Mesenchymal stem cell (in vitro differentiated cells and primary cell): ENCODE data around the gene CTBS.
A peak's percentile ranks its signal among the peaks of the same experiment; 100 is the strongest.

Experiments
- DNase-seq: peaks from one replicate; pipeline ENCODE4 v3.0.0-alpha.2; 2013
- H2AFZ ChIP-seq: one replicate; pipeline ENCODE4 v1.6.1; 2013; ENCODE audit warnings: low read depth, mild to moderate bottlenecking, control low read depth, inconsistent platforms, low read length, moderate library complexity
- H2AK5ac ChIP-seq: 2 replicates; pipeline ENCODE4 v1.6.1; 2013; ENCODE audit warnings: low read length, moderate library complexity, mild to moderate bottlenecking, inconsistent platforms; ENCODE audit not compliant: severe bottlenecking
- H2BK120ac ChIP-seq: one replicate; pipeline ENCODE4 v1.6.1; 2013; ENCODE audit warnings: low read depth, mild to moderate bottlenecking, inconsistent platforms, low read length, moderate library complexity
- H2BK12ac ChIP-seq, 2 experiments: one replicate each; pipeline ENCODE4 v1.6.1; 2013; ENCODE audit warnings: inconsistent platforms in 2 of 2, low read length in 2 of 2, mild to moderate bottlenecking in 2 of 2, moderate library complexity in 2 of 2, control low read depth in 1 of 2
- H2BK15ac ChIP-seq: one replicate; pipeline ENCODE4 v1.6.1; 2013; ENCODE audit warnings: mild to moderate bottlenecking, low read depth, inconsistent platforms; ENCODE audit not compliant: poor library complexity, severe bottlenecking
- H2BK5ac ChIP-seq: 2 replicates; pipeline ENCODE4 v1.6.1; 2013; ENCODE audit warnings: low read depth, mild to moderate bottlenecking, low read length, control low read depth, inconsistent platforms; ENCODE audit not compliant: poor library complexity, severe bottlenecking
- H3K14ac ChIP-seq, 2 experiments: one replicate each; pipeline ENCODE4 v1.6.1; 2013; ENCODE audit warnings: inconsistent platforms in 2 of 2, low read length in 2 of 2, control low read depth in 1 of 2, mild to moderate bottlenecking in 1 of 2, moderate library complexity in 1 of 2
- H3K18ac ChIP-seq, 2 experiments: one replicate each; pipeline ENCODE4 v1.6.1; 2013; ENCODE audit warnings: inconsistent platforms in 2 of 2, low read length in 2 of 2, control low read depth in 1 of 2, low read depth in 1 of 2, mild to moderate bottlenecking in 1 of 2
- H3K23ac ChIP-seq, 2 experiments: one replicate each; pipeline ENCODE4 v1.6.1; 2013; ENCODE audit warnings: inconsistent platforms in 2 of 2, low read length in 2 of 2, mild to moderate bottlenecking in 2 of 2, moderate library complexity in 2 of 2, control low read depth in 1 of 2
- H3K27ac ChIP-seq: 2 replicates; pipeline ENCODE4 v1.5.1; 2013; ENCODE audit warnings: mild to moderate bottlenecking, moderate library complexity, low read length, control low read depth, inconsistent platforms; ENCODE audit not compliant: poor library complexity, severe bottlenecking
- H3K27me3 ChIP-seq, 2 experiments: 2 replicates each; pipeline versions ENCODE4 v1.6.1 to v1.7.0; 2013; ENCODE audit warnings: low read length in 2 of 2, mild to moderate bottlenecking in 2 of 2, moderate library complexity in 2 of 2, control low read depth in 1 of 2, inconsistent platforms in 1 of 2; ENCODE audit not compliant: control insufficient read depth in 1 of 2, insufficient read depth in 1 of 2
- H3K36me3 ChIP-seq, 2 experiments: 2 replicates each; pipeline versions ENCODE4 v1.6.1 to v1.7.0; 2013; ENCODE audit warnings: low read length in 2 of 2, control low read depth in 1 of 2, inconsistent platforms in 1 of 2, low read depth in 1 of 2, mild to moderate bottlenecking in 1 of 2; ENCODE audit not compliant: insufficient read depth in 2 of 2, control insufficient read depth in 1 of 2
- H3K4ac ChIP-seq, 2 experiments: one replicate each; pipeline ENCODE4 v1.6.1; 2013; ENCODE audit warnings: inconsistent platforms in 2 of 2, low read length in 2 of 2, mild to moderate bottlenecking in 2 of 2, moderate library complexity in 2 of 2, control low read depth in 1 of 2, low read depth in 1 of 2
- H3K4me1 ChIP-seq: 2 replicates; pipeline ENCODE4 v1.6.1; 2013; ENCODE audit warnings: low read depth, low read length, control low read depth; ENCODE audit not compliant: control insufficient read depth, insufficient read depth
- H3K4me2 ChIP-seq: 2 replicates; pipeline ENCODE4 v1.6.1; 2013; ENCODE audit warnings: low read length, mild to moderate bottlenecking, inconsistent platforms; ENCODE audit not compliant: poor library complexity, severe bottlenecking
- H3K4me3 ChIP-seq, 2 experiments: 2 replicates each; pipeline versions ENCODE4 v1.5.1 to v1.7.0; 2013; ENCODE audit warnings: low read length in 2 of 2, mild to moderate bottlenecking in 2 of 2, control low read depth in 1 of 2, low read depth in 1 of 2; ENCODE audit not compliant: insufficient read depth in 1 of 2
- H3K79me1 ChIP-seq: replicated peaks from 2 replicates; pipeline ENCODE4 v1.6.1; 2013; ENCODE audit warnings: mild to moderate bottlenecking, control low read depth, low read length, inconsistent platforms; ENCODE audit not compliant: poor library complexity, severe bottlenecking
- H3K9ac ChIP-seq: 2 replicates; pipeline ENCODE4 v1.7.0; 2013; ENCODE audit warnings: mild to moderate bottlenecking, low read length, moderate library complexity
- H3K9me3 ChIP-seq: 2 replicates; pipeline ENCODE4 v1.7.0; 2013; ENCODE audit warnings: mild to moderate bottlenecking, low read length; ENCODE audit not compliant: control insufficient read depth
- H4K8ac ChIP-seq: one replicate; pipeline ENCODE4 v1.6.1; 2013; ENCODE audit warnings: inconsistent platforms, mild to moderate bottlenecking, low read length, moderate library complexity
- H4K91ac ChIP-seq: one replicate; pipeline ENCODE4 v1.6.1; 2013; ENCODE audit warnings: mild to moderate bottlenecking, low read length, inconsistent platforms
- WGBS: methylation state at CpG from one replicate; pipeline ENCODE4 v1.1.7; 2013; ENCODE audit warnings: mixed read lengths; 5-methylcytosine and 5-hydroxymethylcytosine counted together

The CTBS gene

DNA sequence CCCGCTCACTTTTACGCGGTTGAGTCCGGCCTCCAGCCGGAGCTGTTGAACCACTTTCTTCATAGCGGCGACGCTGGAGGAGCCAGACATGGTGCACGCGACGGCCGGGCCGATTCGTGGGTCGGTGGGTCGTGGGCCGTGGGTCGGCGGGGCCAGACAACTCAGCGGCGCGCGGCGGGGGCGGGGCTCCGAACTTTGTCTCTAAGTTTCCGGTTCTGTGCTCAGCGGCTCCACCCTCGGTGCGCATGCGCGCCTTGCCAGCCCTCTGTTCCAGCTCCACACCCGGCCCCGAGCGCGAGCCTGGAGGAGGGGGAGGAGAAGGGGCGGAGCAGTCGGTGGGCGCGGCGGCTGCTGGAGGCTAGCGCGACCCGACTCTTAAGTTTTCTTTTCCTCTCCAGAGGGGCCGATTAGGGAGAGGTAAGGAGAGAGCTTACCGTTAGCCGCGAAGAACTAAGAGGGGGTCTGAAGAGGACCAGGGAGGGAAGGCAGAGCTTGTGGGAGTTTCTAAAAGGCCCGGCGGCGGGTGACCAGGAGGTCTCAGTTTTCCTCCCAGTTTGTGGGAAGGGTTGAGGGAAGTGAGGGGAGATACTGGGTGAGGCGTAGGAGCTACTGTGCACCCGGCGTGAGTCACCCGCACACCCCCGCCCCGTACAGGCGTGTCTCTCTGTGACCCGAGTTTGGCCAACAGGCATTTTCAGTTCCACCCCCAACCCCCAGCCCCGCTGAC is 68.1 kb downstream of the CTBS start, which contains the start of the genes GNG5 and SPATA1:
TSS of gene GNG5 (minus strand) at position 580 of the 727 bp plus-strand sequence. CDS start at position 90, 490 bp downstream.
TSS of gene SPATA1 (plus strand) at position 385 of the 727 bp plus-strand sequence. CDS start 9,974 bp downstream, outside the sequence.
- H2BK120ac ChIP-seq: peak within 1 kb of the TSS; percentile 82
- peaks cover 12% of the 10 kb centered on the region for H3K9me3 ChIP-seq
- H4K91ac ChIP-seq: peak within 1 kb of the TSS; percentile 96
- H2BK15ac ChIP-seq: peak within 1 kb of the TSS; percentile 79
- H3K9ac ChIP-seq: peak within 1 kb of the TSS; percentile 98
- H3K18ac ChIP-seq: peak within 1 kb of the TSS; percentile 99
- H4K8ac ChIP-seq: peak within 1 kb of the TSS; percentile 94
- peak within 1 kb of the TSS; percentile 56 for H2AFZ ChIP-seq
- H3K79me1 ChIP-seq: peaks cover 4% of the 10 kb centered on the region
- peak within 1 kb of the TSS in 1 of 2 experiments; percentile 51 for H3K23ac ChIP-seq
- DNase-seq: peak; percentile 97
- no peaks in the 10 kb centered on the region for H3K4me1 ChIP-seq
- no peaks in the 10 kb centered on the region for H3K27me3 ChIP-seq
- H2AK5ac ChIP-seq: peak within 1 kb of the TSS; percentile 90
- H2BK12ac ChIP-seq: peak within 1 kb of the TSS; percentile 77 to 81
- peak within 1 kb of the TSS; percentile 82 to 86 for H3K14ac ChIP-seq
- peak within 1 kb of the TSS; percentile 86 for H3K4me2 ChIP-seq
- peak within 1 kb of the TSS; percentile 94 for H3K4me3 ChIP-seq
- H3K4ac ChIP-seq: peak within 1 kb of the TSS; percentile 90 to 96
- peak within 1 kb of the TSS; percentile 96 for H2BK5ac ChIP-seq
- WGBS: under 1% methylated on average over 51 of the region's 60 CpGs
- H3K27ac ChIP-seq: peak within 1 kb of the TSS; percentile 95
- peaks cover 4 to 25% of the 10 kb centered on the region in 2 experiments for H3K36me3 ChIP-seq

- Histone ChIP-seq H2BK5ac (peak overlapping the region; percentile 96), H3K23ac (peak overlapping the region in 1 of 2 experiments; percentile 51), H3K4me2 (peak overlapping the region; percentile 78), H3K9me3 (peaks cover 12% of the 10 kb centered on the region), H2BK15ac (peak overlapping the region; percentile 79), H2BK12ac (peak overlapping the region; percentile 33 to 81), H2AFZ (peak overlapping the region; percentile 56), H2AK5ac (no peak overlapping the region), H3K27me3 (no peaks in the 10 kb centered on the region), H3K4me1 (no peaks in the 10 kb centered on the region), H3K79me1 (peaks cover 4% of the 10 kb centered on the region), H3K9ac (peak overlapping the region; percentile 98), H3K18ac (peak overlapping the region; percentile 99), H4K8ac (peak overlapping the region; percentile 94), H4K91ac (peak overlapping the region; percentile 96), H3K4me3 (peak overlapping the region; percentile 94), H3K27ac (peak overlapping the region; percentile 95), H3K36me3 (peaks cover 4 to 31% of the 10 kb centered on the region in 2 experiments), H3K4ac (peak overlapping the region; percentile 90 to 96), H3K14ac (peak overlapping the region; percentile 82 to 86), H2BK120ac (peak overlapping the region; percentile 82)
- under 1% methylated on average over 39 of the region's 47 CpGs for WGBS
- DNase-seq: no peak
These were observed 68.7 kb downstream of the CTBS start for GRCh38 chr1:84505493-84506001.

DNA sequence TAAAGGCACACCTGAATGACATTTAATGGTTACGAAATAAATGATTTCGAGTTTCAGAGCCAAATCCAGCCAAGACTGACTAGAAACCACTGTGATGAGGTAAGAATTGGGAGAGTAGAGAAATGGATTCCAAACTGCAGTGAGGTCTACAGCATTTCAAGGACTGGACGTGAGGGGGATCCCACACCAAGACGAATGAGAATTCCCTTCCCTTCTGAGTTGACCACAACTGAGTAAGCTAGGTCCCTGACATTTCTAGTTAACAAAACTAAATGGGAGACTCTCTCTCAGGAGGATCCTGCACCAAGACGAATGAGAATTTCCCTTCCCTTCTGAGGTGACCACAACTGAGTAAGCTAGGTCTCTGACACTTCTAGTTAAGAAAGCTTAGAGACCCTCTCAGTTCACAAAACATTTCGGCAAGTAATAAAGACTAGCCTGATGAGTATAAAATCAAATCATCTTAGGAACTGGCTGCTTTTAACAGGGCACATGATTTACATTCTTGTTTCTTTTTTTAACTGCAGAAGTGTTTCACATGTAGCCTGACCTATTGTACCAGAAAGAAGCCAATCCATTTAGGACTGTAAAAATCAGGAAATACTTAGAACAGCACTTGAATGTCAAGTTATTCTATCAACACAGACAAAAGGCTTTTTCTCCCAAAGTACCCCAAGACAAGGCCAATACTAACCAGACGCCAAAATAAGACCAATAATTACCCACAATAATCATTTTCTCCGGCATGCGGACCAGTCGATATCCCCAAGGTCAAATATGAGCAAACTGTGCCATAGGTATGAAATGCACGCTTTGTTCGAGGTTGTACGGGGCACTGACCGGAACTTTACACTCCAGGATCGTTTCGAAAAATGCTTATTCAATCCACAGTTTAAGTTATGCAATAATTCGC is 69.4 kb downstream of the CTBS start:
- Histone ChIP-seq H4K91ac (no peak overlapping the region), H2BK15ac (no peak overlapping the region), H3K18ac (peak overlapping the region; percentile 52 to 66), H4K8ac (no peak overlapping the region), H3K27ac (peak overlapping the region; percentile 95), H2BK12ac (no peak overlapping the region), H3K4me1 (no peaks in the 10 kb centered on the region), H3K4ac (peak overlapping the region in 1 of 2 experiments; percentile 2), H3K4me2 (peak overlapping the region; percentile 78), H2BK120ac (no peak overlapping the region), H3K36me3 (peaks cover 4 to 38% of the 10 kb centered on the region in 2 experiments), H3K23ac (no peak overlapping the region), H3K4me3 (peak overlapping the region; percentile 94), H3K9me3 (peaks cover 9% of the 10 kb centered on the region), H2AK5ac (peak overlapping the region; percentile 90), H3K79me1 (peaks cover 4% of the 10 kb centered on the region), H2BK5ac (no peak overlapping the region), H3K14ac (peak overlapping the region in 1 of 2 experiments; percentile 81), H3K27me3 (no peaks in the 10 kb centered on the region), H3K9ac (peak overlapping the region; percentile 98), H2AFZ (no peak overlapping the region)
- peak; percentile 81 for DNase-seq
- 10% methylated on average over 16 of the region's 17 CpGs for WGBS
